Left forelimb (tissue), 1 donor: ENCODE data around the gene MYL11.

ENCODE experiments used
- DNase-seq: peaks from one replicate; pipeline ENCODE4 v3.0.0-alpha.2; 2018; ENCODE audit warnings: low spot score

The MYL11 gene

GRCh38 chr16:30354423-30355143 lies 20.0 kb upstream of the MYL11 start:
- no peak for DNase-seq

- peak; percentile 95 for DNase-seq
Observed at GRCh38 chr16:30355144-30355953, 19.3 kb upstream of the MYL11 start, which contains the start of gene CD2BP2. Gene CD2BP2 (minus strand): TSS chr16:30355308. CDS start chr16:30354681, 627 bp downstream.

- DNase-seq: no peak
Observed at GRCh38 chr16:30355954-30356308, 18.7 kb upstream of the MYL11 start.

GRCh38 chr16:30356401-30357084 lies 18.1 kb upstream of the MYL11 start:
- DNase-seq: no peak

- no peak for DNase-seq
Observed at GRCh38 chr16:30357085-30357714, 17.4 kb upstream of the MYL11 start.

- DNase-seq: no peak
Observed at GRCh38 chr16:30357715-30358576, 16.7 kb upstream of the MYL11 start.

GRCh38 chr16:30358577-30358936 lies 16.0 kb upstream of the MYL11 start:
- no peak for DNase-seq

GRCh38 chr16:30358990-30359870 lies 15.4 kb upstream of the MYL11 start:
- no peak for DNase-seq

GRCh38 chr16:30359871-30360170 lies 14.8 kb upstream of the MYL11 start:
- DNase-seq: no peak

- DNase-seq: no peak
Observed at GRCh38 chr16:30361180-30361579, 13.4 kb upstream of the MYL11 start.

GRCh38 chr16:30365200-30365599 lies 9.4 kb upstream of the MYL11 start:
- no peak for DNase-seq

GRCh38 chr16:30366511-30366910 lies 8.1 kb upstream of the MYL11 start:
- DNase-seq: no peak

GRCh38 chr16:30367349-30368009 lies 7.1 kb upstream of the MYL11 start:
- DNase-seq: no peak

- DNase-seq: no peak
Observed at GRCh38 chr16:30368122-30368791, 6.3 kb upstream of the MYL11 start.

GRCh38 chr16:30368792-30369090 lies 5.9 kb upstream of the MYL11 start:
- DNase-seq: no peak

- DNase-seq: no peak
Observed at GRCh38 chr16:30369091-30369937, 5.3 kb upstream of the MYL11 start.

- no peak for DNase-seq
Observed at GRCh38 chr16:30369938-30370455, 4.6 kb upstream of the MYL11 start.

GRCh38 chr16:30370456-30371247 lies 4.0 kb upstream of the MYL11 start, which contains the start of gene TBC1D10B:
Gene TBC1D10B (minus strand): TSS chr16:30370494. CDS start chr16:30370183, 311 bp downstream.
- DNase-seq: peak; percentile 100
